Stimulated activated CD4-positive, alpha-beta T cell treated with anti-CD3 and anti-CD28 coated beads, Interleukin-15, amount 100 ng/mL, for 24 hours (primary cell): ENCODE measurements around the gene CHD9.
A peak's percentile ranks its signal among the peaks of the same experiment; 100 is the strongest.
"Not testable (repeated sequence)": the region's sequence is repeated elsewhere in the genome, so short reads cannot be mapped to it uniquely, and the experiment has no call there.

Experiments used
- DNase-seq: peaks from one replicate; pipeline ENCODE4 v3.0.0-alpha.2; 2020

CHD9 gene

GRCh38 chr16:53054670-53055485 is at the start of gene CHD9:
CHD9 (plus strand) TSS chr16:53054991; CDS start chr16:53156090, 101,099 bp downstream.
- DNase-seq: peak; percentile 81

- peak; percentile 3 for DNase-seq
These were observed 47.7 kb upstream of the CHD9 start for GRCh38 chr16:53007095-53007494.

- no peak for DNase-seq
These were observed 40.5 kb upstream of the CHD9 start for GRCh38 chr16:53014287-53014686.

- DNase-seq: no peak
These were observed 35.9 kb upstream of the CHD9 start for GRCh38 chr16:53018834-53019416.

- DNase-seq: peak; percentile 12
These were observed 32.4 kb upstream of the CHD9 start for GRCh38 chr16:53022374-53022773.

- DNase-seq: no peak
These were observed 30.7 kb upstream of the CHD9 start for GRCh38 chr16:53024045-53024444.

GRCh38 chr16:53029971-53030370 is 24.8 kb upstream of the CHD9 start:
- no peak for DNase-seq

- DNase-seq: no peak
These were observed 23.4 kb upstream of the CHD9 start for GRCh38 chr16:53031323-53031942.

GRCh38 chr16:53034306-53034705 is 20.5 kb upstream of the CHD9 start:
- no peak for DNase-seq

- no peak for DNase-seq
These were observed 19.4 kb upstream of the CHD9 start for GRCh38 chr16:53035176-53035942.

- DNase-seq: no peak
These were observed 18.7 kb upstream of the CHD9 start for GRCh38 chr16:53036066-53036465.

GRCh38 chr16:53036711-53037110 is 18.1 kb upstream of the CHD9 start:
- DNase-seq: not testable (repeated sequence)

- DNase-seq: no peak
These were observed 14.0 kb upstream of the CHD9 start for GRCh38 chr16:53040788-53041187.

- no peak for DNase-seq
These were observed 13.3 kb upstream of the CHD9 start for GRCh38 chr16:53041320-53042051.

GRCh38 chr16:53042235-53042701 is 12.5 kb upstream of the CHD9 start:
- DNase-seq: no peak

GRCh38 chr16:53043428-53043831 is 11.4 kb upstream of the CHD9 start:
- no peak for DNase-seq

- no peak for DNase-seq
These were observed 10.7 kb upstream of the CHD9 start for GRCh38 chr16:53043986-53044601.

GRCh38 chr16:53045341-53046220 is 9.2 kb upstream of the CHD9 start:
- DNase-seq: no peak

- not testable (repeated sequence) for DNase-seq
These were observed 7.3 kb upstream of the CHD9 start for GRCh38 chr16:53047515-53047914.

- DNase-seq: no peak
These were observed 6.5 kb upstream of the CHD9 start for GRCh38 chr16:53048139-53048915.
